Activated naive CD8-positive, alpha-beta T cell treated with anti-CD3 and anti-CD28 coated beads, Interleukin-2, amount 10 ng/mL, durations not matched to agents 7 days and 5 days (primary cell): ENCODE data around the gene BANK1. TPM values are rescaled to one million over a fixed set of nuclear protein-coding genes. Genes with fewer than 3 reads are reported as not detected.
"Not testable (repeated sequence)": the region's sequence is repeated elsewhere in the genome, so short reads cannot be mapped to it uniquely, and the experiment has no call there.

Experiments
- ATAC-seq: fragments of 150-1000 bp; cut with Tn5 transposase; one replicate; pipeline ENCODE4 v1.10.0; 2021; ENCODE audit warnings: low read depth, moderate library complexity
- POLR2A ChIA-PET: fragments of 350-600 bp; sonication (Branson Sonifier 250); formaldehyde crosslinking; loops from one replicate; lab custom pipeline; 2021; ENCODE audit warnings: antibody characterized with exemption; lab: Charles Lee
- DNase-seq: peaks from one replicate; pipeline ENCODE4 v3.0.0; 2021
- H3K27ac Mint-ChIP-seq: one replicate; pipeline ENCODE4 v1.8.0; 2022; ENCODE audit warnings: mild to moderate bottlenecking, mixed read lengths
- H3K27me3 Mint-ChIP-seq: one replicate; pipeline ENCODE4 v1.8.0; 2022; ENCODE audit warnings: mild to moderate bottlenecking, moderate library complexity, mixed read lengths
- H3K36me3 Mint-ChIP-seq: one replicate; pipeline ENCODE4 v1.8.0; 2021; ENCODE audit warnings: mild to moderate bottlenecking, mixed read lengths
- H3K4me1 Mint-ChIP-seq: one replicate; pipeline ENCODE4 v1.8.0; 2021; ENCODE audit warnings: mixed read lengths
- H3K4me3 Mint-ChIP-seq: one replicate; pipeline ENCODE4 v1.8.0; 2022; ENCODE audit warnings: mild to moderate bottlenecking, moderate library complexity, mixed read lengths
- H3K9me3 Mint-ChIP-seq: one replicate; pipeline ENCODE4 v1.8.0; 2021; ENCODE audit warnings: mixed read lengths
- total RNA-seq, 2 experiments: library from RNA; stranded (reverse); gene quantifications; one replicate each; pipeline ENCODE4 v1.2.3, GENCODE V29; 2021

Gene BANK1
- total RNA-seq, 2 experiments from 2014 or later = 0.51 to 0.72 TPM

GRCh38 chr4:101870874-101871273, 80.3 kb downstream of the BANK1 start:
- POLR2A ChIA-PET = no interaction called here
- ATAC-seq = no peak
- Mint-ChIP-seq H3K4me1 (no peaks in the 10 kb centered on the region), H3K4me3 (no peak overlapping the region), H3K9me3 (no peaks in the 10 kb centered on the region), H3K36me3 (no peaks in the 10 kb centered on the region), H3K27ac (no peak overlapping the region), H3K27me3 (peaks cover 2% of the 10 kb centered on the region)
- DNase-seq = no peak

- ATAC-seq (no peak), DNase-seq (no peak)
- Mint-ChIP-seq H3K4me3 (no peak overlapping the region), H3K36me3 (no peaks in the 10 kb centered on the region), H3K27me3 (peaks cover 2% of the 10 kb centered on the region), H3K27ac (no peak overlapping the region), H3K4me1 (no peaks in the 10 kb centered on the region), H3K9me3 (no peaks in the 10 kb centered on the region)
- POLR2A ChIA-PET = no interaction called here
Measured at GRCh38 chr4:101871962-101872676, 81.6 kb downstream of the BANK1 start.

GRCh38 chr4:101885574-101885973, 95.0 kb downstream of the BANK1 start:
- Mint-ChIP-seq H3K27ac (no peak overlapping the region), H3K4me1 (no peaks in the 10 kb centered on the region), H3K4me3 (no peak overlapping the region), H3K9me3 (no peaks in the 10 kb centered on the region), H3K36me3 (no peaks in the 10 kb centered on the region), H3K27me3 (peaks cover 7% of the 10 kb centered on the region)
- ATAC-seq (no peak), DNase-seq (no peak)
- POLR2A ChIA-PET = no interaction called here

- ATAC-seq (no peak), DNase-seq (no peak)
- Mint-ChIP-seq H3K9me3 (no peaks in the 10 kb centered on the region), H3K27ac (no peak overlapping the region), H3K4me1 (no peaks in the 10 kb centered on the region), H3K4me3 (no peak overlapping the region), H3K27me3 (peaks cover 8% of the 10 kb centered on the region), H3K36me3 (no peaks in the 10 kb centered on the region)
- POLR2A ChIA-PET = no interaction called here
Measured at GRCh38 chr4:101886826-101887225, 96.3 kb downstream of the BANK1 start.

- Mint-ChIP-seq H3K27me3 (peaks cover 7% of the 10 kb centered on the region), H3K36me3 (no peaks in the 10 kb centered on the region), H3K27ac (no peak overlapping the region), H3K4me3 (no peak overlapping the region), H3K4me1 (no peaks in the 10 kb centered on the region), H3K9me3 (no peaks in the 10 kb centered on the region)
- ATAC-seq (no peak), DNase-seq (no peak)
- POLR2A ChIA-PET = no interaction called here
Measured at GRCh38 chr4:101888472-101888871, 97.9 kb downstream of the BANK1 start.

GRCh38 chr4:101905527-101905926, 115.0 kb downstream of the BANK1 start:
- H3K9me3 Mint-ChIP-seq, H3K4me1 Mint-ChIP-seq, H3K36me3 Mint-ChIP-seq, H3K27ac Mint-ChIP-seq, POLR2A ChIA-PET, H3K4me3 Mint-ChIP-seq, H3K27me3 Mint-ChIP-seq, DNase-seq, ATAC-seq: not testable (repeated sequence)

- Mint-ChIP-seq H3K9me3 (peaks cover 6% of the 10 kb centered on the region), H3K4me1 (no peaks in the 10 kb centered on the region), H3K27ac (no peak overlapping the region), H3K4me3 (no peak overlapping the region), H3K27me3 (no peaks in the 10 kb centered on the region), H3K36me3 (no peaks in the 10 kb centered on the region)
- POLR2A ChIA-PET = no interaction called here
- no peak for ATAC-seq
- DNase-seq = no peak
Measured at GRCh38 chr4:101910786-101911373, 120.3 kb downstream of the BANK1 start.

- Mint-ChIP-seq H3K4me3 (no peak overlapping the region), H3K36me3 (no peaks in the 10 kb centered on the region), H3K27ac (no peak overlapping the region), H3K4me1 (no peaks in the 10 kb centered on the region), H3K27me3 (no peaks in the 10 kb centered on the region), H3K9me3 (peaks cover 6% of the 10 kb centered on the region)
- POLR2A ChIA-PET = no interaction called here
- ATAC-seq (no peak), DNase-seq (no peak)
Measured at GRCh38 chr4:101911616-101912015, 121.1 kb downstream of the BANK1 start.

GRCh38 chr4:101914761-101915160, 124.2 kb downstream of the BANK1 start:
- H3K4me1 Mint-ChIP-seq = no peaks in the 10 kb centered on the region
- POLR2A ChIA-PET = no interaction called here
- ATAC-seq (no peak), DNase-seq (no peak)
- H3K27ac Mint-ChIP-seq = no peak overlapping the region
- H3K4me3 Mint-ChIP-seq = no peak overlapping the region
- H3K36me3 Mint-ChIP-seq = no peaks in the 10 kb centered on the region
- peaks cover 4% of the 10 kb centered on the region for H3K9me3 Mint-ChIP-seq
- H3K27me3 Mint-ChIP-seq = no peaks in the 10 kb centered on the region

- Mint-ChIP-seq H3K36me3 (no peaks in the 10 kb centered on the region), H3K4me1 (no peaks in the 10 kb centered on the region), H3K27ac (no peak overlapping the region), H3K4me3 (no peak overlapping the region), H3K9me3 (no peaks in the 10 kb centered on the region), H3K27me3 (peaks cover 7% of the 10 kb centered on the region)
- ATAC-seq = no peak
- POLR2A ChIA-PET = no interaction called here
- DNase-seq = no peak
Measured at GRCh38 chr4:101919373-101919977, 128.9 kb downstream of the BANK1 start.

GRCh38 chr4:101921370-101921769, 130.8 kb downstream of the BANK1 start:
- no peak for ATAC-seq
- H3K4me3 Mint-ChIP-seq = no peak overlapping the region
- H3K9me3 Mint-ChIP-seq = no peaks in the 10 kb centered on the region
- no peak overlapping the region for H3K27ac Mint-ChIP-seq
- H3K4me1 Mint-ChIP-seq = no peaks in the 10 kb centered on the region
- peaks cover 7% of the 10 kb centered on the region for H3K27me3 Mint-ChIP-seq
- no peak for DNase-seq
- POLR2A ChIA-PET = no interaction called here
- no peaks in the 10 kb centered on the region for H3K36me3 Mint-ChIP-seq

- Mint-ChIP-seq H3K4me3 (no peak overlapping the region), H3K27me3 (no peaks in the 10 kb centered on the region), H3K4me1 (no peaks in the 10 kb centered on the region), H3K9me3 (no peaks in the 10 kb centered on the region), H3K27ac (no peak overlapping the region), H3K36me3 (no peaks in the 10 kb centered on the region)
- POLR2A ChIA-PET = no interaction called here
- ATAC-seq (no peak), DNase-seq (no peak)
Measured at GRCh38 chr4:101931619-101932018, 141.1 kb downstream of the BANK1 start.

GRCh38 chr4:101933855-101934254, 143.3 kb downstream of the BANK1 start:
- H3K4me1 Mint-ChIP-seq = no peaks in the 10 kb centered on the region

GRCh38 chr4:101938836-101939235, 148.3 kb downstream of the BANK1 start:
- no peak for ATAC-seq

More at GRCh38 chr4:101933855-101934254, 143.3 kb downstream of the BANK1 start:
- H3K4me3 Mint-ChIP-seq = no peak overlapping the region
- no peak overlapping the region for H3K27ac Mint-ChIP-seq
- H3K27me3 Mint-ChIP-seq = no peaks in the 10 kb centered on the region
- ATAC-seq (no peak), DNase-seq (no peak)
- POLR2A ChIA-PET = no interaction called here
- no peaks in the 10 kb centered on the region for H3K36me3 Mint-ChIP-seq
- no peaks in the 10 kb centered on the region for H3K9me3 Mint-ChIP-seq

More at GRCh38 chr4:101938836-101939235, 148.3 kb downstream of the BANK1 start:
- H3K4me1 Mint-ChIP-seq = no peaks in the 10 kb centered on the region
- no peak overlapping the region for H3K27ac Mint-ChIP-seq
- H3K27me3 Mint-ChIP-seq = peaks cover 6% of the 10 kb centered on the region
- H3K36me3 Mint-ChIP-seq = no peaks in the 10 kb centered on the region
- H3K4me3 Mint-ChIP-seq = no peak overlapping the region
- POLR2A ChIA-PET = no interaction called here
- DNase-seq = no peak
- no peaks in the 10 kb centered on the region for H3K9me3 Mint-ChIP-seq
